Muscle of leg (tissue), 11 donors: ENCODE results near the gene C21orf58. TPM values are rescaled to one million over a fixed set of nuclear protein-coding genes. Genes with fewer than 3 reads are reported as not detected.

Source experiments
- DNase-seq: peaks from one replicate; pipeline ENCODE4 v3.0.0; 2013
- H3K27ac ChIP-seq: one replicate; pipeline ENCODE4 v1.5.1; 2013; ENCODE audit warnings: mild to moderate bottlenecking, low read length, control low read depth
- H3K27me3 ChIP-seq: one replicate; pipeline ENCODE4 v1.6.1; 2013; ENCODE audit warnings: low read length; ENCODE audit not compliant: control insufficient read depth, insufficient read depth
- H3K36me3 ChIP-seq: one replicate; pipeline ENCODE4 v1.6.1; 2013; ENCODE audit warnings: low read length; ENCODE audit not compliant: control insufficient read depth, insufficient read depth
- H3K4me1 ChIP-seq: one replicate; pipeline ENCODE4 v1.6.1; 2013; ENCODE audit warnings: low read length; ENCODE audit not compliant: control insufficient read depth, insufficient read depth
- H3K4me3 ChIP-seq: one replicate; pipeline ENCODE4 v1.5.1; 2013; ENCODE audit warnings: low read length, control low read depth
- H3K9me3 ChIP-seq: replicated peaks from 2 replicates; pipeline ENCODE4 v1.6.1; 2013; ENCODE audit warnings: low read depth, low read length; ENCODE audit not compliant: control insufficient read depth
- WGBS: methylation state at CpG from one replicate; pipeline ENCODE4 v1.1.5; 2013; ENCODE audit warnings: missing lambda C conversion rate; ENCODE audit not compliant: insufficient coverage; 5-methylcytosine and 5-hydroxymethylcytosine counted together
- polyA plus RNA-seq, 8 donors: library from polyadenylated mRNA; unstranded; fragments of 120-200 nt; gene quantifications; one replicate each; pipeline versions ENCODE4 v1.2.1 to v1.2.3, GENCODE V29; 2013; ENCODE audit warnings: inconsistent platforms in 1 of 8, low replicate concordance in 1 of 8; ENCODE audit not compliant: insufficient read length in 8 of 8, insufficient read depth in 1 of 8
- total RNA-seq: library from RNA; stranded (reverse); fragments of 120-200 nt; gene quantifications from one replicate; pipeline ENCODE4 v1.2.4, GENCODE V29; 2013

The C21orf58 gene
- total and polyA plus RNA-seq, 9 donors, result 4.0 to 11.9 (median 7.3) TPM

DNA sequence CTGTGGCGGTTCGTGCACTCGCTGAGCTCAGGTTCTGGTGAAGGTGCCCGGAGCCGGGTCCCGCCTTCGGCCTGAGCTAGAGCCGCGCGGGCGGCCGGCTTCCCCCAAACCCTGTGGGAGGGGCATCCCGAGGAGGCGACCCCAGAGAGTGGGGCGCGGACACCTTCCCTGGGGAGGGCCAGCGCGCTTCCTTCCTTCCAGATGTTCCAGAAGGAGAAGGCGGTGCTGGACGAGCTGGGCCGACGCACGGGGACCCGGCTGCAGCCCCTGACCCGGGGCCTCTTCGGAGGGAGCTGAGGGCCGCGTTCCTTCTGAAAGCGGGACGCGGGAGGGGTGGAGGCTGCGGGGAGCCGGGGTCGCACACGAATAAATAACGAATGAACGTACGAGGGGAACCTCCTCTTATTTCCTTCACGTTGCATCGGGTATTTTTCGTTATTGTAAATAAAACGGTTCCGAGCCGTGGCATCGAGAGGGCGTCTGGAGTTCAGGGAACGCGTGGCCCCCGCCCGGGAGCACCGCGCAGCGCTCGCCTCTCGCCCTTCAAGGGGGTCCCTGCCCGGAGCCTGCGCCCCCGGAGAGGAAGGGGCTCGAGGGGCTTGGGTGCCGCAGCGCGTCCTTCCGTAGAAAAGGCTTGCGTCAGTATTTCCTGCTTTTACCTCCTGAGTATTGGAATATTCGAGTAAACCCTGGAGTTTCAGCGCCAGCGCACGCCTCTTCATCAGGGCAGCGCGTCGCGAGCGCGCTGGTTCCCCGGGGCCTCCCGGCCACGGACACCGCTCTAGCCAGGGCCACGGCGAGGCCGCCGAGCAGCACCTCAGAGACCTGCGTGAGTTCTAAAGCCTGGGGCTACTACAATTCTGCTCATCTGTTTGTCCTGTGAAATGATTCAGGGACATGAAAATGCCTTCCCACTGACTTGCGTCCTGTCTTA lies 26.1 kb downstream of the C21orf58 start:
- Histone ChIP-seq H3K27ac (peak overlapping the region; percentile 89), H3K27me3 (no peaks in the 10 kb centered on the region), H3K4me1 (peaks cover 30% of the 10 kb centered on the region), H3K36me3 (peaks cover 23% of the 10 kb centered on the region), H3K9me3 (no peaks in the 10 kb centered on the region), H3K4me3 (peak overlapping the region; percentile 46)
- WGBS, result under 1% methylated on average over 77 of the region's 84 CpGs
- DNase-seq, result peak; percentile 73

GRCh38 chr21:46295996-46296752 lies 27.5 kb downstream of the C21orf58 start:
- no peaks in the 10 kb centered on the region for H3K27me3 ChIP-seq
- H3K4me1 ChIP-seq, result peaks cover 30% of the 10 kb centered on the region
- no peaks in the 10 kb centered on the region for H3K9me3 ChIP-seq
- peak overlapping the region; percentile 89 for H3K27ac ChIP-seq
- DNase-seq, result peak; percentile 97
- H3K4me3 ChIP-seq, result no peak overlapping the region
- WGBS, result 29% methylated on average over 26 of the region's 29 CpGs
- peaks cover 24% of the 10 kb centered on the region for H3K36me3 ChIP-seq

- H3K36me3 ChIP-seq, result peaks cover 17% of the 10 kb centered on the region
- DNase-seq, result peak; percentile 61
- H3K4me1 ChIP-seq, result peaks cover 30% of the 10 kb centered on the region
- no peak overlapping the region for H3K4me3 ChIP-seq
- 47% methylated on average over 4 of the region's 9 CpGs for WGBS
- H3K27me3 ChIP-seq, result no peaks in the 10 kb centered on the region
- no peaks in the 10 kb centered on the region for H3K9me3 ChIP-seq
- H3K27ac ChIP-seq, result peak overlapping the region; percentile 20
Measured at GRCh38 chr21:46295177-46295770, 28.4 kb downstream of the C21orf58 start.

GRCh38 chr21:46294647-46295176 lies 29.0 kb downstream of the C21orf58 start:
- Histone ChIP-seq H3K4me1 (peaks cover 30% of the 10 kb centered on the region), H3K27ac (peak overlapping the region; percentile 20), H3K4me3 (no peak overlapping the region), H3K36me3 (peaks cover 18% of the 10 kb centered on the region), H3K27me3 (no peaks in the 10 kb centered on the region), H3K9me3 (no peaks in the 10 kb centered on the region)
- DNase-seq, result peak; percentile 29
- 31% methylated on average over 2 of the region's 10 CpGs for WGBS

- H3K27me3 ChIP-seq, result no peaks in the 10 kb centered on the region
- peaks cover 23% of the 10 kb centered on the region for H3K4me1 ChIP-seq
- no peak for DNase-seq
- H3K9me3 ChIP-seq, result no peaks in the 10 kb centered on the region
- H3K4me3 ChIP-seq, result no peak overlapping the region
- H3K36me3 ChIP-seq, result peaks cover 15% of the 10 kb centered on the region
- 94% methylated on average over 2 of the region's 2 CpGs for WGBS
- H3K27ac ChIP-seq, result no peak overlapping the region
Measured at GRCh38 chr21:46291561-46291960, 32.1 kb downstream of the C21orf58 start.

- Histone ChIP-seq H3K9me3 (no peaks in the 10 kb centered on the region), H3K27ac (no peak overlapping the region), H3K27me3 (no peaks in the 10 kb centered on the region), H3K36me3 (peaks cover 19% of the 10 kb centered on the region), H3K4me1 (peaks cover 12% of the 10 kb centered on the region), H3K4me3 (no peak overlapping the region)
- 75% methylated on average over 6 of the region's 6 CpGs for WGBS
- no peak for DNase-seq
Measured at GRCh38 chr21:46289655-46290179, 34.0 kb downstream of the C21orf58 start.

GRCh38 chr21:46287541-46287940 lies 36.1 kb downstream of the C21orf58 start:
- WGBS, result no CpG with 5 or more reads among the region's 10 CpGs
- Histone ChIP-seq H3K27ac (no peak overlapping the region), H3K4me3 (no peak overlapping the region), H3K36me3 (peaks cover 39% of the 10 kb centered on the region), H3K9me3 (no peaks in the 10 kb centered on the region), H3K4me1 (peaks cover 24% of the 10 kb centered on the region), H3K27me3 (no peaks in the 10 kb centered on the region)
- DNase-seq, result no peak

DNA sequence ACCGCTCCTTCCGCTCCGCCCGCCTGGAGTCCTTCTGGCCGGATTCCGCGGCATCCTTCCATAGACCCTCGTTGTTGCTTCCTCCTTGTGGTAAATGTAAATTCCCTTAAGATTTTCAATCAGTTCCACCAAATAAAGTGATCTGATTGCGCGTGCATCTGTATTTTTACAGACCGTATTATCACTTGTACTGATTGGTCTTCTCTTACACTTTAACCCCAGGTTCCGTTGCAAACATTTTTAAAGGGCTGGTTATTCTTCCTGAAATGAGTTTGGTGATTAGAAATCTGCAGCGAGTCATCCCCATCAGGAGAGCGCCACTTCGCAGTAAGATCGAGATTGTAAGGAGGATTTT lies 37.0 kb downstream of the C21orf58 start:
- no CpG with 5 or more reads among the region's 16 CpGs for WGBS
- H3K9me3 ChIP-seq, result no peaks in the 10 kb centered on the region
- no peaks in the 10 kb centered on the region for H3K27me3 ChIP-seq
- H3K4me3 ChIP-seq, result peak overlapping the region; percentile 83
- DNase-seq, result peak; percentile 91
- H3K4me1 ChIP-seq, result peaks cover 24% of the 10 kb centered on the region
- peak overlapping the region; percentile 99 for H3K27ac ChIP-seq
- peaks cover 40% of the 10 kb centered on the region for H3K36me3 ChIP-seq

- Histone ChIP-seq H3K27me3 (no peaks in the 10 kb centered on the region), H3K27ac (peak within 1 kb of the TSS; percentile 99), H3K4me3 (peak within 1 kb of the TSS; percentile 83), H3K9me3 (no peaks in the 10 kb centered on the region), H3K36me3 (peaks cover 40% of the 10 kb centered on the region), H3K4me1 (peaks cover 24% of the 10 kb centered on the region)
- under 1% methylated on average over 104 of the region's 105 CpGs for WGBS
- DNase-seq, result peak; percentile 96
Measured at GRCh38 chr21:46285761-46286647, 37.7 kb downstream of the C21orf58 start, which contains the start of gene YBEY. Gene YBEY, plus strand, starts transcription at chr21:46286342. Its CDS starts 572 bp downstream, at chr21:46286914.
